ENCODE results near the gene DPF1. TPM values are rescaled to one million over a fixed set of nuclear protein-coding genes. Genes with fewer than 3 reads are reported as not detected.

Gene DPF1
- total and polyA plus RNA-seq, 10 of the 15 experiments (the other 5 are each of a cell fraction or from before 2014, with no cell fraction given): 0.11 to 4.3 (median 2.4) TPM

- Histone ChIP-seq H3K9me3 (replicated peaks; ENCODE audit: control insufficient read depth, insufficient read depth, low read length) (no peaks in the 10 kb centered on the region), H3K27me3 (replicated peaks in 1 of 2; ENCODE audit: control insufficient read depth in 2 of 2, insufficient read depth in 2 of 2, low read length in 1 of 2) (peaks cover 0 to 2% of the 10 kb centered on the region in 2 experiments; a peak in 2 of 4 replicates), H4K20me1 (ENCODE audit: control insufficient read depth, insufficient read depth) (no peaks in the 10 kb centered on the region), H3K79me2 (ENCODE audit: control insufficient read depth, insufficient read depth, low read length) (no peaks in the 10 kb centered on the region), H3K36me3 (ENCODE audit: control insufficient read depth in 2 of 2, insufficient read depth in 2 of 2, low read length in 1 of 2) (no peaks in the 10 kb centered on the region), H3K9ac (ENCODE audit: control insufficient read depth, insufficient read depth, low read length) (no peak overlapping the region), H2AFZ (ENCODE audit: control insufficient read depth, low read depth, low read length) (no peak overlapping the region), H3K4me3 (no peak overlapping the region), H3K4me2 (ENCODE audit: control insufficient read depth, insufficient read depth) (no peak overlapping the region), H3K4me1 (ENCODE audit: control insufficient read depth, insufficient read depth, low read length) (peaks cover 9% of the 10 kb centered on the region), H3K27ac (ENCODE audit: control insufficient read depth, insufficient read depth) (no peak overlapping the region)
- RAD21 ChIA-PET (ENCODE audit: unreplicated experiment): no interaction called here
- ATAC-seq (no peak), DNase-seq (ENCODE audit: low read depth, low spot score) (no peak), FAIRE-seq (no peak)
- in situ Hi-C loops (cut with MboI) (no loop called here), intact Hi-C loops (cut with micrococcal nuclease; ENCODE audit: unreplicated experiment) (no loop called here)
- CTCF ChIA-PET: interaction anchor here (1.0 kb wide), 1 partner anchor 18 kb away, joined by 3 read pairs; no protein-coding TSS in a partner anchor
- 41% methylated on average over 12 of the region's 12 CpGs for WGBS (ENCODE audit: insufficient coverage, insufficient replicate concordance, low lambda C conversion rate, missing lambda C conversion rate)
- BruUV-seq (replicated peaks): no TSS peak
- POLR2A ChIA-PET: no interaction called here
- SMC1A ChIA-PET (ENCODE audit: uncharacterized antibody, unreplicated experiment): no interaction called here
- TF ChIP-seq KDM1A (IDR thresholded peaks at IDR 0.05; ENCODE audit: borderline replicate concordance): no peak
- TF ChIP-seq YBX1 (IDR thresholded peaks at IDR 0.05): no peak
- no peak for TF ChIP-seq SMAD5 (IDR thresholded peaks at IDR 0.05; ENCODE audit: low read depth)
- no peak for TF ChIP-seq MYC (IDR thresholded peaks at IDR 0.05; ENCODE audit: insufficient read depth, insufficient read length, insufficient replicate concordance, low read length, severe bottlenecking)
- TF ChIP-seq USF1 (IDR thresholded peaks at IDR 0.05; ENCODE audit: borderline replicate concordance, extremely low read length, insufficient read depth, low read depth, low read length): no peak
- TF ChIP-seq SKIL (IDR thresholded peaks at IDR 0.05; ENCODE audit: low read depth, poor library complexity, severe bottlenecking): no peak
- no peak for TF ChIP-seq TCF3 (IDR thresholded peaks at IDR 0.05; ENCODE audit: borderline replicate concordance, insufficient read depth, low read depth, low read length)
- no peak for TF ChIP-seq SPI1 (IDR thresholded peaks at IDR 0.05; ENCODE audit: borderline replicate concordance, insufficient read depth, low read depth, low read length)
- TF ChIP-seq ZNF207 (IDR thresholded peaks at IDR 0.05; ENCODE audit: borderline replicate concordance): no peak
- TF ChIP-seq STAT3 (IDR thresholded peaks at IDR 0.05; ENCODE audit: low read depth, low read length): no peak
- no peak for TF ChIP-seq CBX3 (IDR thresholded peaks at IDR 0.05; ENCODE audit: borderline replicate concordance, low read depth)
- no peak for TF ChIP-seq YY1 (IDR thresholded peaks at IDR 0.05; ENCODE audit: low read depth, low read length)
- TF ChIP-seq NR2C1 (IDR thresholded peaks at IDR 0.05): no peak
- TF ChIP-seq ZNF622 (IDR thresholded peaks at IDR 0.05): no peak
- TF ChIP-seq PBX3 (IDR thresholded peaks at IDR 0.05; ENCODE audit: insufficient replicate concordance, low read depth, low read length): no peak
- no peak for TF ChIP-seq SMC3 (IDR thresholded peaks at IDR 0.05; ENCODE audit: borderline replicate concordance, low read length)
- TF ChIP-seq CEBPB (IDR thresholded peaks at IDR 0.05; ENCODE audit: borderline replicate concordance in 1 of 2, low read depth in 2 of 2, low read length in 2 of 2): no peak
- no peak for TF ChIP-seq KAT2A (conservative IDR thresholded peaks at IDR 0.05; ENCODE audit: control insufficient read depth, low read depth, low read length)
- no peak for TF ChIP-seq TBL1XR1 (IDR thresholded peaks at IDR 0.05; ENCODE audit: low read depth, low read length)
These were observed 43.9 kb upstream of the DPF1 start for GRCh38 chr19:38267761-38268483.
